HG02884 (cell line): Measurements from ENCODE around the gene GDE1.
"Not testable (repeated sequence)": the region's sequence is repeated elsewhere in the genome, so short reads cannot be mapped to it uniquely, and the experiment has no call there.

Experiments used
- ATAC-seq: cut with Tn5 transposase; IDR thresholded peaks from one replicate; pipeline ENCODE4 v1.9.1; 2021; ENCODE audit warnings: mild to moderate bottlenecking, moderate library complexity; ENCODE audit not compliant: unreplicated experiment

Gene GDE1, protein sequence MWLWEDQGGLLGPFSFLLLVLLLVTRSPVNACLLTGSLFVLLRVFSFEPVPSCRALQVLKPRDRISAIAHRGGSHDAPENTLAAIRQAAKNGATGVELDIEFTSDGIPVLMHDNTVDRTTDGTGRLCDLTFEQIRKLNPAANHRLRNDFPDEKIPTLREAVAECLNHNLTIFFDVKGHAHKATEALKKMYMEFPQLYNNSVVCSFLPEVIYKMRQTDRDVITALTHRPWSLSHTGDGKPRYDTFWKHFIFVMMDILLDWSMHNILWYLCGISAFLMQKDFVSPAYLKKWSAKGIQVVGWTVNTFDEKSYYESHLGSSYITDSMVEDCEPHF

GRCh38 chr16:19521471-19522396, at the start of gene GDE1:
GDE1 (minus strand) TSS chr16:19522098; CDS start chr16:19521964, 134 bp downstream.
- ATAC-seq: peak; percentile 73

DNA sequence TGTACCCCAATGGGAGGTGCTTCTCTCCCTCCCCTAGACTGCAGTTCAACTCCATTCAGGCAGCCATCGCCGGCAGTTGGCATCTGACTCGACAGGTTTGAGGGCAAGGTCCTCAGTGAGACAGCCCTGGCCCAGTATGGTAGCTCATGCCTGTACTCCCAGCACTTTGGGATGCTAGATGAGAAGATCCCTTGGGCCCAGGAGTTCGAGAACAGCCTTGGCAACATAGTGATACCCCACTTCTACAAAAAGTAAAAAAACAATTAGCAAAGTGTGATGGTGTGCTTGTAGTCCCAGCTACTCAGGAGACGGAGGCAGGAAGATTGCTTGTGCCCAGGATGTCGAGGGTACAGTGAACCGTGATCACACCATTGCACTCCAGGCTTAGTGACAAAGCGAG, 45.7 kb upstream of the GDE1 start:
- no peak for ATAC-seq

- no peak for ATAC-seq
Measured at GRCh38 chr16:19566362-19566761, 44.5 kb upstream of the GDE1 start.

GRCh38 chr16:19563377-19563776, 41.5 kb upstream of the GDE1 start:
- no peak for ATAC-seq

GRCh38 chr16:19560078-19560477, 38.2 kb upstream of the GDE1 start:
- no peak for ATAC-seq

- no peak for ATAC-seq
Measured at GRCh38 chr16:19559242-19559910, 37.5 kb upstream of the GDE1 start.

DNA sequence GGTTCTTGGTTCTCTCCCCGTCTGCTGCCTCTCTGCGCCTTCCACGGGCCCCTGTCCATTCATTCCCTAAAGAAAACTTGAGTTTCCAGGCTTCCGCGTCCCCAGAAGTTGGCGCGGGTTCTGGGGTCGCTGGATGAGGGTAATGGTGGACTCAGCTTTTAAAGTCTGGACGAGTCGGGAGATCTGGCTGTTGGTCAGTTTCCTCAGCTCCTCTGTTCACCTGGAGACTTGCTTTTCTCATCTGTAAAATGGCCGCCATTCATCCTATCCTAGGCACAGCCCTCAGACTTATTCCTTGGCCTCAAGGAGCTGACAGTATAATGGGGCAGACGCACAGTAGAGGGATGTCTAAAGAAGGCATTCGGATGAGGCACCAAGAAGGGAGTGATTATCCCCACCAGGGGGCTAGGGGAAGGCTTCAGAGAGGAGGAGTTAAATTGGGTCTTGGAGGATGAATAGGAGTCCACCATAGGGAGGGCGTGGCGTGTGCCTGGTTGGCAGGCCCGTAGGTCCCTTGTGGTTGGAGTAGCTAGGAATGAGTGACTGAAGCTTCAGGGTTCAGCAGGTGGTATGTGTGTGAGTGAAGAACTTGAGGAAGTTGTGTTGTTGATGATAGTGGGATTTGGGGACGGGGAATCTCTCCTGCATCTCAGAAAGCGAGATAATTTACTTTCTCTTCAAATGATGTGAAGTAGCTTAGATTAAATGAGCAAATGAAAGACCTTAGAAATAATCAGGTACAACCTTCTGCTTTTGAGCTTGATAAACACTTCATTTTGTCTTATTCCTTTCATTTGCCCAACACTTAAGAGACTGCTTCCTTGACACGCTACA, 34.3 kb upstream of the GDE1 start:
- ATAC-seq: no peak

GRCh38 chr16:19555186-19555937, 33.5 kb upstream of the GDE1 start, which contains the start of gene VPS35L:
VPS35L (plus strand) TSS chr16:19555703; CDS start chr16:19555730, 27 bp downstream.
- peak; percentile 95 for ATAC-seq

- no peak for ATAC-seq
Measured at GRCh38 chr16:19549673-19550072, 27.8 kb upstream of the GDE1 start.

GRCh38 chr16:19548144-19548543, 26.2 kb upstream of the GDE1 start:
- no peak for ATAC-seq

DNA sequence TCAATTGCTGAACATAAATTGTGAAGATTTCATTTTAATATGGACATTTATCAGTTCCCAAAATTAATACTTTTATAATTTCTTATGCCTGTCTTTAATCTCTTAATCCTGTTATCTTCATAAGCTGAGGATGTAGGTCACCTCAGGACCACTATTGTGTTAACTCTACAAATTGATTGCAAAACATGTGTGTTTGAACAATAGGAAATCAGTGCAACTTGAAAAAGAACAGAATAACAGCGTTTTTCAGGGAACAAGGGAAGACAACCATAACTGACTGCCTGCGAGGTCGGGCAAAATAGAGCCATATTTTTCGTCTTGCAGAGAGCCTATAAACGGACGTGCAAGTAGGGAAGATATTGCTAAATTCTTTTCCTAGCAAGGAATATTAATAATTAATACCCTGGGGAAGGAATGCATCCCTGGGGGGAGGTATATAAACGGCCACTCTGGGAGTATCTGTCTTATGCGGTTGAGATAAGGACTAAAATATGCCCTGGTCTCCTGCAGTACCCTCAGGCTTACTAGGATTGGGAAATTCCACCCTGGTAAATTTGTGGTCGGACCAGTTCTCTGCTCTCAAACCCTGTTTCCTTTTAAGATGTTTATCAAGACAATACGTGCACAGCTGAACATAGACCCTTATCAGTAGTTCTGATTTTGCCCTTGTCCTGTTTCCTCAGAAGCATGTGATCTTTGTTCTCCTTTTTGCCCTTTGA, 21.5 kb upstream of the GDE1 start:
- not testable (repeated sequence) for ATAC-seq

- ATAC-seq: no peak
Measured at GRCh38 chr16:19542138-19542821, 20.4 kb upstream of the GDE1 start.

GRCh38 chr16:19540241-19540970, 18.5 kb upstream of the GDE1 start:
- no peak for ATAC-seq

GRCh38 chr16:19532601-19533000, 10.7 kb upstream of the GDE1 start:
- ATAC-seq: no peak

DNA sequence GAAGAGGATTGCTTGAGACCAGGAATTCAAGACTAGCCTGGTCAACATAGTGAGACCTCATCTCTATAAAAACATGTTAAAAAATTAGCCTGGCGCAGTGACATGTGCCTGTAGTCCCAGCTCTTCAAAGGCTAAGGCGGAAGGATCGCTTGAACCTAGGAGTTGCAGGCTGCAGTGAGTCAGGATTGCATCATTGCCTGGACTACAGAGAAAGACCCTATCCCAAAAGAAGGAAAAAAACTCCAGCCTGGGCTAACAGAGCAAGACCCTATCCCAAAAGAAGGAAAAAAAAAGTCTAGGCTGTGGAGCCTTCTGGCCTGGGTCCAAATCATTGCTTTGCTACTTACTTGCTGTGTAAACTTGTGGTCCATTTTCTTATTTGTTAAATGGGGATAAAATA, 6.8 kb upstream of the GDE1 start:
- ATAC-seq: no peak

GRCh38 chr16:19527161-19527560, 5.3 kb upstream of the GDE1 start:
- ATAC-seq: no peak

DNA sequence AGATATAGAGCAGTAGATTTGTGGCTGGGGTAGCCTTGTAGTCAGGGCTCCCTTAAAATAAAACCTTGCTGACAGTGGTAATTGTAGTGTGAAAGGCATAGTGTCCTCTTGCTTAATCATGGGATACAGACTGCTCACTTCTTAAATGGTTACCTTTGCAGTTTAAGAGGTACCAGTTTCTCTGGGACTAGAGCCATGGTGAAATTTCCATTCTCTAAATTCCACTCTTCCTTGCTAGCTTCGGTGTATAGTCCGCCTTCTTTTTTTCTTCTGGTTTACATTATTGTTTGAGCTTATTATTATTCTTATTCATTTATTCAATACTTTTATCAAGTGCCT, 3.5 kb upstream of the GDE1 start:
- ATAC-seq: no peak
